Ramos (cell line): ENCODE data around the gene GATA2.

Source experiments
- in situ Hi-C: fragments of 300-500 bp; cut with MboI; formaldehyde crosslinking; loops from one replicate; pipeline ENCODE4 v1.14.3; 2022; ENCODE audit warnings: low sequenced_read_pairs; ENCODE audit not compliant: unreplicated experiment

GATA2 gene

GRCh38 chr3:128490650-128490914, 2.4 kb downstream of the GATA2 start:
- in situ Hi-C loops = no loop called here

GRCh38 chr3:128489927-128490649, 2.9 kb downstream of the GATA2 start:
- in situ Hi-C loops = no loop called here

DNA sequence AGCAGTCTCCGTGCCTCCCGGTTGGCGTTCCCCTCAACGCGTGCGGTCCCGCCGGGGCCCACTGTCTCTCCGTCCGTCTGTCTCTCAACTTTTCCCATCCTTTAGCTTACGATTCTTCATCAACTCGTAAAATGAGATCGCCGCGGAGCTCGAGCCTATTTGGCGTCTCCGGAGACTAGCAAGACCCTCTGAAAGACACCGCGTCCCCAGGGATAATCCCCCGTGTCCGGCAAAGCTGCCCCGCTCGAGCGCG, 3.4 kb downstream of the GATA2 start:
- in situ Hi-C loops = no loop called here

DNA sequence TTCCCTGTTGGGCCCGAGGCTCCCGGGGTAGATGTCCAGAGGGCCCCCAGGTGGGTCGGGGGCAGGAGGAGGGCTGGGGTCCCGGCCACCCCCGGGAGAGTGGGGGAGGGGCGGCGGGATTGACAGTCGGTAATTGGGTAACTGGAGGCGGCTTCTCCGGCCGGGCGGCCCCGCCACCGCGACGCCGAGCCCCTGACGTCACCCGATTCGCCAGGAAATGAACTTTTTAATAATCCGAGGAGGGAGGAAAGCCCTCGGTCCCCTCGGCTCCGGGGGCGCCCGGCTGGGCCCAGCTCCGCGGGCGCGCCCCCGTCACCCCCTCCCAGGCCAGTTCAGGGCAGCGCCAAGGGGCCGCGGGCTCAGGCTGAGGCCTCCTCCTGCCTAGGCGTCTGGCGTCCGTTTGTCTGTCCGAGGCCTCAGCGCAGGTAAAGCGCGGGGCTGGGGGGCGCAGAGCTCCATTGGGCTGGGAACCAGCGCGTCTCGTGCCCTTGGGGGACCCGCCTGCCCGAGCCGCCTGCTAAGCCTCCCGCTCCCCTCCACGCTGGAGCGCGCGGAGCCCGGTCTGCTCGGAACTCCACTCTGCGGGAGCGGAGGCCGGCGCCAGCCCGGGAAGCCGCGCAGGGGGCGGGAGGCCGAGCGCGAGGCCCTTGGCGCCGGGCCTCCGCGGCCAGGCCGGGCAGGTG, 3.9 kb downstream of the GATA2 start:
- in situ Hi-C loops = no loop called here

GRCh38 chr3:128488636-128488990, 4.4 kb downstream of the GATA2 start:
- in situ Hi-C loops = no loop called here

DNA sequence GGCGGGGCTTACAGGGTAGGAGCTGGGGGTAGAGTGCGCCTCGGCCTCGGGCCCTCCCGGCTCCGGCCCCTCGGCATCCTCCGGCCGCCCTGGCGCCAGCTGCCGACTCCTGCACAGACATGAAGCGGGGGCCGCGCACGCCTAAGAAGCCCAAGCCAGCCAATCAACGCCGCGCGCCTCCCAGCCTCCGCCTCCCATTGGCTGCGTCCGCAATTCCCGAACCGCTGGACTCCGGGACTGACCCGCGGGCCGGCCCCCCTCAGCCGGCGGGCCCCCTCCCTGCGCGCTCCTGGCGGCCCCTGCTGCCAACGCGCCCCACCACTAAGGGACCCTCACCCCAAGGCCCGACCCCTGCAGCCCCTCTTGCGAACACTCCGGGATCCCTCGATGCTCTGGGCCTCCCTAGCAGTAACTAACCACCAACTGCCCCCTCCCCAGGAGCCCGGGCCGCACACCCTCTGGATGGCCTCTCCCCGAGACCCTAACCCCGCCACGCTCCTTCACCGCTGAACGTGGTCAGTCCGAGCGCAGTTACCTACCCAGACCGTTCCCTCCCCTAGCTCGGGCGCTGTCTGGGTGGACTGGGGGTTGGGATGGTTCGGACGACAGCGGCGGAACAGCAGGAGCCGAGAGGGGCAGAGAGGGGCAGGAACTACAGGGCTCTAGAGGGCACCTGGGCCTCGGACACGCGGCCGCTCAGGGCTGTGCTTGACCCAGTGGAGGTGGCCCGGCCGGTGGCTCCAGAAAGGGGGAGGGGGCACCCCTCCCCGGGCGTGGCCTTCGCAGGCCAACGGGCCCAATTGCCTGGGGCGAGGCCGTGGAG, 5.0 kb downstream of the GATA2 start:
- in situ Hi-C loops = no loop called here

- in situ Hi-C loops = no loop called here
Observed at GRCh38 chr3:128487538-128487812, 5.5 kb downstream of the GATA2 start.

GRCh38 chr3:128486681-128487537, 6.1 kb downstream of the GATA2 start:
- in situ Hi-C loops = no loop called here

GRCh38 chr3:128486205-128486628, 6.8 kb downstream of the GATA2 start:
- in situ Hi-C loops = no loop called here

DNA sequence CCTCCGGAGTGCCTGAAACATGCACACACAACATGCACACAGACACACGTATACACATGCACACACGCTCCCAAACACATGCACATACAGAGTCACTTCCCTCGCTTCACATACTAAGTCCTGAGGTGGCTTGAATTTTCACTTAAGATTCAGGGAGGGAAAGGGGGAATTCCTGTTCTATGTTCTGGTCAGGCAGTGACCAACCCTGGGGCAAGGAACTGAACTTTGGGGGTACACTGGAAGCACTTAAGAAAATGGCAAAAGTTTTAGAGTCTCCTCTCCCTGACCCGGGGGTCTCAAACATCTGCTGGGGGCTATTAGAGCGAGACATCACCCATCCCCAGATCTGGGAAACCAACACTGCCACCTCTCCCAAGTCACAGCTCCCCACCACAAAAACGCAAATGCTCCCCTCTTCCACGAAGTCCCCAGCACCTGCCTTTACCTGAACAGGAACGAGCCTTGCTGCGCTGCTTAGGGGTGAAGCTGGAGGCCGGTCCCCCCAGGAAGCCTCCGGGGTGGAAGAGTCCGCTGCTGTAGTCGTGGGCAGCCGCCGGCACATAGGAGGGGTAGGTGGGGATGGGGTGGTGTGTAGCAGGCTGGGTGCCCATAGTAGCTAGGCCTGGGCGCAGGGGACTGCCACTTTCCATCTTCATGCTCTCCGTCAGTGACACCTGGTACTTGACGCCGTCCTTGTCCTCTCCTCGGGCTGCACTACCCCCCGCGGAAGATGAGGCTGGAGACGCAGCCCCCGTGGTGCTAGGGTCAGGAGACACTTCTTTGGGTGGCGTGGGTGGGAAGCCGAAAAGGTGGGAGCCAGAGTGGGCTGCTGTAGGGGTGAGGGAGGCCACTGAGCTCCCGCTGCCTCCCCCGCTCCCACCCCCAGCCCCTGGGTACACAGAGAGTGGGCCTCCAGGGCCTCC, 7.5 kb downstream of the GATA2 start:
- in situ Hi-C loops = no loop called here

GRCh38 chr3:128484404-128485281, 8.4 kb downstream of the GATA2 start:
- in situ Hi-C loops = no loop called here

DNA sequence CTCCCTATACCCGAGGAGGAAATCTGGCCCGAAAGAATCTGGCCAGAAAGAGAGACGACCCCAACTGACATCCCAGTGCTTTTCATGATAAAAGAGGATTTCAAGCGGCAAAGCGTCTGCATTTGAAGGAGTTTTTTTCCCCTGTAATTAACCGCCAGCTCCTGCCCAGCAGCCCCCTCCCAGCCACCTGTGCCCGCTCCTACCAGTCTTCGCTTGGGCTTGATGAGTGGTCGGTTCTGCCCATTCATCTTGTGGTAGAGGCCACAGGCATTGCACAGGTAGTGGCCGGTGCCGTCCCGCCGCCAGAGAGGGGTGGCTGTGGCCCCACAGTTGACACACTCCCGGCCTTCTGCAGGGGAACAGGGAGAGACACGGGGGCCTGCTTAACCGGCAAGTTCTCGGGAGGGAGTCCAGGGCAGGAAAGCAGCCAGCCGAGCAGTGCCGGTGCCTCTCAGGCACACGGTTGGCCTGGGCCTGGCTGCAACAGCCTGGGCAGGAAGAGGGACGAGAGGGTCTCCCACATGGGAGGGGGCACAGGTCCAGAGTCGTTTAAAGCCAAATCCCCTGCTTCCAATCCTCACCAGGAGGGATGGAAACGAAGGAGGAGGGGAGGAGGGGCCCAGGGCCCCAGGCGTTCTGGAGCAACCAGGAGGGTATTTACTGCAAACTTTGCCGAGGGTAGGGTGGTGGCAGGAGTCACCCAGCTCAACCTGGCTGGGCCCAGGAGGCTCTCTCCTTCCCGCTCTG, 9.2 kb downstream of the GATA2 start:
- in situ Hi-C loops = no loop called here

GRCh38 chr3:128482666-128483656, 10.0 kb downstream of the GATA2 start:
- in situ Hi-C loops = no loop called here

DNA sequence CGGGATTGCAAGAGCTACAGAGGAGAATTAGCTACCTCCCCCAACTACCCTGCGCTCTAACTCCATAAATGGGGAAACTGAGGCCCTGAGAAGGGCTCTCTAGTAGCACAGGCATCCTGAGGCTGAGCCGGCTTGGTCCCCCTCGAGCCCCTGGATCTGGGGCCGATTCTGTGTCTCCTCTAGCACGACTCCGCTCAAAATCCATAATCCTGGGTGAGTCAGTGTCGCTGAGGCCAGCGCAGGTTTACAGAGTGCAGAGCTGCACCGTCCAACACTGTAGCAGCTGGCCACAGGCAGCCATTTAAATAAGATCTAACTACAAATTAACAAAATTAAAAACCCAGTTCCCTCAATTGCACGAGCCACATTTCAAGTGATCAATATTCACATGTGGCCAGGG, 10.8 kb downstream of the GATA2 start:
- in situ Hi-C loops = no loop called here

- in situ Hi-C loops = no loop called here
Observed at GRCh38 chr3:128481438-128481942, 11.5 kb downstream of the GATA2 start.

GRCh38 chr3:128480717-128481437, 12.1 kb downstream of the GATA2 start:
- in situ Hi-C loops = no loop called here
